ENCODE results near the gene KLHL9. TPM values are rescaled to one million over a fixed set of nuclear protein-coding genes. Genes with fewer than 3 reads are reported as not detected.

KLHL9 gene
- total RNA-seq, 1 experiment from 2014 or later: 18.2 TPM

- Histone ChIP-seq H3K23me2 (ENCODE audit: insufficient read length, low read depth, low read length, poor library complexity, severe bottlenecking) (no peaks in the 10 kb centered on the region), H4K8ac (replicated peaks; ENCODE audit: insufficient read length, low read depth, low read length) (no peak overlapping the region), H3K9me3 (ENCODE audit: control insufficient read depth, low read depth, low read length) (no peaks in the 10 kb centered on the region), H3K23ac (ENCODE audit: insufficient read length, low read depth, low read length) (no peak overlapping the region), H3K79me2 (ENCODE audit: insufficient read depth, low read length) (no peaks in the 10 kb centered on the region), H3K4ac (ENCODE audit: low read depth, low read length) (no peak overlapping the region), H2BK15ac (ENCODE audit: low read depth, low read length) (no peak overlapping the region), H3K56ac (ENCODE audit: insufficient read length, low read depth, low read length) (no peak overlapping the region), H3K14ac (ENCODE audit: insufficient read depth, low read length) (no peak overlapping the region), H4K91ac (ENCODE audit: insufficient read length, low read depth, low read length) (no peak overlapping the region), H3K9ac (ENCODE audit: extremely low read depth, insufficient read length, low read length) (no peak overlapping the region), H3K79me1 (ENCODE audit: insufficient read depth, low read depth, low read length, poor library complexity, severe bottlenecking) (no peaks in the 10 kb centered on the region), H3K27me3 (ENCODE audit: insufficient read depth, low read length) (no peaks in the 10 kb centered on the region), H2BK12ac (ENCODE audit: insufficient read length, low read depth, low read length) (no peak overlapping the region), H2BK120ac (ENCODE audit: low read depth, low read length, poor library complexity, severe bottlenecking) (no peak overlapping the region), H2BK20ac (ENCODE audit: low read depth, low read length, poor library complexity, severe bottlenecking) (no peak overlapping the region), H4K5ac (ENCODE audit: insufficient read length, low read depth, low read length) (no peak overlapping the region), H3K4me1 (ENCODE audit: insufficient read depth, low read length) (no peaks in the 10 kb centered on the region), H3K4me2 (ENCODE audit: insufficient read depth, insufficient read length, low read length) (no peak overlapping the region), H3K27ac (ENCODE audit: insufficient read length, low read depth, low read length) (no peak overlapping the region), H2AK5ac (ENCODE audit: insufficient read length, low read length) (no peak overlapping the region), H3K18ac (ENCODE audit: insufficient read length, low read depth, low read length) (no peak overlapping the region), H3T11ph (ENCODE audit: low read length) (no peak overlapping the region), H4K20me1 (ENCODE audit: control insufficient read depth, insufficient read depth, insufficient read length) (no peaks in the 10 kb centered on the region), H2AFZ (ENCODE audit: low read length) (no peak overlapping the region), H2BK5ac (ENCODE audit: insufficient read length, low read length) (no peak overlapping the region)
- Mint-ChIP-seq H3K4me3 (no peak overlapping the region), H3K9me3 (peaks cover 0 to 3% of the 10 kb centered on the region in 2 experiments; a peak in 3 of 5 replicates), H3K4me1 (no peaks in the 10 kb centered on the region), H3K27me3 (ENCODE audit: low read depth) (peaks cover 22% of the 10 kb centered on the region), H3K27ac (no peak overlapping the region), H3K36me3 (ENCODE audit: insufficient read depth in 1 of 3, low read depth in 3 of 3) (no peaks in the 10 kb centered on the region)
- no peak for TF ChIP-seq CTCF (conservative IDR thresholded peaks at IDR 0.05)
- no CpG with 5 or more reads among the region's 5 CpGs for WGBS (ENCODE audit: extremely low coverage, insufficient read length, low lambda C conversion rate)
- DNase-seq: no peak
Measured at GRCh38 chr9:21286659-21287058, 48.5 kb downstream of the KLHL9 start.
